ENCODE results near the gene LYRM1.
A peak's percentile ranks its signal among the peaks of the same experiment; 100 is the strongest.
"Not testable (repeated sequence)": the region's sequence is repeated elsewhere in the genome, so short reads cannot be mapped to it uniquely, and the experiment has no call there.

LYRM1 gene

DNA sequence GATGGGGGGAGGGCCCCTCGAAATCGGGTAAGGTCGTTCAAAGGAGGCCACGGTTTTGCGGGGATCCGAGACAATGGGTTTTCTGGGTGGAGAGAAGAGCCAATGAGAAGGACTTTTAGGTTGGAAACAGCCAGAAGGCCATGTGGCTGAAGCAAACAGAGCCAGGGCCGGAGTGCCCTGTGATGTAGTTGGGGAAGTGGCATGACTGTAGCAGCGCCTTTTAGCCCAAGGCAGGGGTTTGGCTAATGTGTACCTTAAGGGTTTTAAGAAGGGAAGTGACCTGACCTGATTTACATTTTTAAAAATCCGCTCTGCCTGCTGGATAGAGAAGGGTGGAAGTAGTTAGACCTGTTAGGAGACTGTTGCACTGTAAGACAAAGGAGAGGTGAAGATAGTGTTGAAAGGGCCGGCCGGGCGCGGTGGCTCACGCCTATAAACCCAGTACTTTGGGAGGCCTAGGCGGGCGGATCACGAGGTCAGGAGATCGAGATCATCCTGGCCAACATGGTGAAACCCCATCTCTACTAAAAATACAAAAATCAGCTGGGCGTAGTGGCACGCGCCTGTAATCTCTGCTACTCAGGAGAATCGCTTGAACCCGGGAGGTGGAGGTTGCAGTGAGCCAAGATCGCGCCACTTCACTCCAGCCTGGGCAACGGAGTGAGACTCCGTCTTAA, 1.0 kb downstream of the LYRM1 start:
- DNase-seq, result peak in 31 of 56 donors; percentile 4 to 55 (median 26)

DNA sequence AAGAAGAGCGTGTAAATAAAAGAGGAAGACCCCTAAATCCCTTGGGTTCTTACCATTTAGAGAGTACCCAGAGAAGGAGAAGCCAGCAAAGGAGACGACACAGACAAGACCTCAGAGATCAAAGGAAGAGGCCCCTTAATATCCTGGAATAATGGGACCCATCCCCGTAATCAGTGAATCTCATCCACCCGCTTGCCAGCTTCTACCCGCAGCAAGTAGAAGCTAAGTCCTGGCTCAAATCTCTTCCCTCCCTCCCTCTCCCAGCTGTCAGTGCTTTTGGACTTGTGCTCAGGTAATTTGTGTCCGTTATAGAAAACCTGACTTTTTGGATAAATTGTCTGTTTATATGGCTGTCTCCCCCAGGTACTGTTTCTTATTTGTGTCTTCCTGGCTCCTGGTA, 1.9 kb downstream of the LYRM1 start:
- no peak for DNase-seq

- DNase-seq, result no peak
Observed at GRCh38 chr16:20903116-20903898, 2.7 kb downstream of the LYRM1 start.

DNA sequence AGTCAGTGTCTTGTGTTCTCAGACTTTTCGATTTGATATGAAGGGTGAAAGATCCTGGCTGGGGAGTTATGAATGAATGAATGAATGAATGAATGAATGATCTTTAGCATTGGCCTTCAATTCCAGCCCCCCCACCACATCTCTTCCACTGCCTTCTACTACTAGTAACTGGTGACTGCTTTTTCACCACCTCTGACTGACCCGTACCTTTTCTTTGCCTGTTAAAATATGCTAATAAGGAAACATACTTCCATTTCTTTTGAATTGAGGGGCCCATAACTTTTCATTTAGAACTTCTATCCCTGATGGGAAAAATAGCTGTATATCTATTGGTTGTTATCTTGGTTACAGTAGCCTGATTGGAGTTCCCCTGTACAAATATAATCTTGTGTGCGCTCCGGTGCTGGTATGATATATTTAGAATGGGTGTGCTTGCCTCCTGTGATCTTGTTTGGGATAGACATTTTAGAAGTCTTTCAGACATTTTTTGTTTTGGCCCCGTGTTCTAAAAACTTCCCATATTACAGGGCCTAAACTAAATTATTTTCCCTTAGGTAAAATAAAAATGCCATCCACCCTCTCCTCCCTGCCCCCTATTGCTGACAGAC, 3.4 kb downstream of the LYRM1 start:
- DNase-seq, result no peak

DNA sequence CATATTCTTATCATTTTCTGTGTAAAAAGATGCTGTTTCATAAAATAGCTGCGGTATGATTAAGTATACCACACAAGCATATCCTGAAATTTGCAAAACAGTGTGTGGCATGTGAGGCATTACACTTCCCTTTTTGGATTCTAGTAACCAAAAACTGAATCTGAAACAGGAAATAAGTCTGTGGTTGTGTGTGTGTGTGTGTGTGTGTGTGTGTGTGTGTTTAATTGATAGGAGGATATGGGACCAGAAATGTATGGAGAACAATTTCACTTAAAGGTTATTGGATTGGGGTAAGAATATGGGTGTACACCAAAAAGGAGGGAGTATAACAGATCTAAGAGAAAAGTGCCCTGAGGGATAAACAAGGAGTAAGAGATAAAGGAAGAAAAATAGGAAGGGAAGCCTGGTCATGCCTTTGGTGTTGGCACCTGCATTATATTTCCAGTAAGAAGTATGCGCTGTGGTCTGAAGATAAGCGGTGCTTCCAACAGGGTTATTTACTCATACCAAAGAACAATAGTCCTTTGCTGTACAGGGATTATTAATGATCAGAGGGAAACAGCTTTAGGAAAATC, 4.0 kb downstream of the LYRM1 start:
- DNase-seq, result peak in 1 of 56 donors; percentile 2

- no peak for DNase-seq
Observed at GRCh38 chr16:20905576-20905975, 5.0 kb downstream of the LYRM1 start.

DNA sequence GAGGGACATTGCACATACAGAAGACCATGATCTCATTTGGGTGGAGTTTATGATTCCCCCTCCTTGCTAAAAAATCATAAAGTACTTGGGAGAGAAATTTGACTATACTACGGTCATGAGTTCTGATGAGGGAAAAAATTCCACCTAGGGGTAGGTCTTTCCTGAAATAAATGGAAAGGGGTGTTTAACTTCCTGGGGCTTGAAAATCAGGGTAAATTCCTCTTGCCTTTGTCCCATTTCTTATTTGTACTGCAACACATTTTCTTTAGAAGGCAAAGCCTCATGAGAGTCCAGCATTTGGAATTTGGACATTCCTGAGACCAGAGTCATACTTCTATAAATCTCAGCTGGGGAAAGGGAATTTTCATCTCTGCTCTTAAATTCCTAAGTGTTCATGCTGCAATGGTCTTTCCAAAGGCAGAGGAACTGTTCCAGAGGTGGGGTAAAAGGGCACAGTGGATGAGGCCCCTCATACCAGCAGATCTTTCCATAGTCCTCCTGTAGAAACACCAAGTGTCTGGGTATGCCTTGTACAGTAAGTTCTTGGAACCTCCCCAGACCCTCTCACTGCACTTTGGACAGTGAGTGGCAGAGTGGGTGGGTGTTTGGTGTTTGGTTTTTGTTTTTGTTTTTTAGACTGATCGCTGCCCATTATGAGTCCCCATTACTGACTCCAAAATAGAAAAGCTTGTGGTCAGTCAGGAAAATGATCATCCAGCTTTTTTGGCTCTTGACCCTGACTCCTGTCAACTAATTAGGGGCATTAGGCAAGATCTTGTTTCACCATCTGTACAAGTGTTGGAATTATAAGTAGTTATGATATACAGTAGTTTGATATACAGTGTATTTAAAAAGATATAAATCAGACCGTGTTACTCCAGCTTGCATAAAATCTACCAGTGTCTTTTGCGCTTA, 6.0 kb downstream of the LYRM1 start:
- DNase-seq, result no peak

GRCh38 chr16:20910781-20911321, 10.3 kb downstream of the LYRM1 start:
- DNase-seq, result no peak

DNA sequence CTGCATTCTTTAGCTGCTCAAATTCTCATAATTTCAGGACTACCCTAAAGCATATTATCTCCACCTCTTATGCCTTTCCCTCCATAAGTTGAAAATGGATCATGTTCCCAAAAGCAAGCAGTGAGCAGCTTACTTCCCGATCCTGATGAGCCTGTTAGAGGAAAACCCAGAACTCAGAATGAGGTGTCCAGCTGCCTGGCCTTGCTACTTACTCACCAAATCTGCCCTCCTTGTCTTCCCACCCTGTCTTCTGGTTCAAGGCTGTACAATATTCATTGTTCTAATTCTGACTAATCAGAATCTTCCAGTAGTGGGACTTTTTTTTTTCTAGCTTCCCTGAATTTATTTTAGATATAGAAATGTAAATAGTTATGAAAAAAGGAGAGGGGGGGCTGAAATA, 10.8 kb downstream of the LYRM1 start:
- DNase-seq, result no peak

DNA sequence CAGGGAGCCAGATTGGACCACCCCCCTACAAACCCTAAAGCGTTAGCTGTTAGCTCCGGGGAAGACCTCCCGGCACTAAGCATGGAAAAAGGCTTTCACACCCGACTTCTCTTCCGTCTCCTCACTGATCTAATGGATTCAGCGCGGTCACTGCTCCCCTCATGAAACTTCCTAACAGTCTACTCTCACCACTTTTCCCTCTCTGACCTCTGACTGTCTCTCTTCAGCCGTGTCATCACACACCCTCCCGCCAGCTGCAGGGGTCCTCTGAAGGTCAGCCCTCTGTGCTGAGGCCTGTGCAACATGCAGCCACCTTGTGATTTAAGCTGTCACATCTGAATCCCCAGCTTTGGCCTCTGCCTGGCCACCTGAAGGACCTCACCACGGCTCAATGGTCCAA, 15.7 kb downstream of the LYRM1 start:
- DNase-seq, result no peak

DNA sequence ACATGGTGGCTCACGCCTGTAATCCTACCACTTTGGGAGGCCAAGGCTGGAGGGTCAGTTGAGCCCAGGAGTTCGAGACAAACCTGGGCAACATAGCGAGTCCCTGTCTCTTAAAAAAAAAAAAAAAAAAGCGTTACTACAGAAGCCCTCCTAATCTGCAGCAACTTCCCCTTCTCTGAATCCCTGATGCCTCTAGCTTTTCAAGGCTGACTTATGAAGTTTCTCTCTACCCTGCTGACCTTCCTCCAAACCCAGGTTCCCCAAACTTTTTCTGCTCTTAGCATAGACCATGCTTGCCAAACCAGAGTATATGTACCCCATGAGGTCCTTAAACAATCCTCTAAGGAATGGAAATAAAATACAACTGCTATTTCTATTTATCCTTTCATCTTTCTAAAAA, 16.4 kb downstream of the LYRM1 start:
- no peak for DNase-seq

GRCh38 chr16:20918486-20919239, 18.1 kb downstream of the LYRM1 start:
- DNase-seq, result peak in 3 of 56 donors; percentile 7 to 26 (median 10)

DNA sequence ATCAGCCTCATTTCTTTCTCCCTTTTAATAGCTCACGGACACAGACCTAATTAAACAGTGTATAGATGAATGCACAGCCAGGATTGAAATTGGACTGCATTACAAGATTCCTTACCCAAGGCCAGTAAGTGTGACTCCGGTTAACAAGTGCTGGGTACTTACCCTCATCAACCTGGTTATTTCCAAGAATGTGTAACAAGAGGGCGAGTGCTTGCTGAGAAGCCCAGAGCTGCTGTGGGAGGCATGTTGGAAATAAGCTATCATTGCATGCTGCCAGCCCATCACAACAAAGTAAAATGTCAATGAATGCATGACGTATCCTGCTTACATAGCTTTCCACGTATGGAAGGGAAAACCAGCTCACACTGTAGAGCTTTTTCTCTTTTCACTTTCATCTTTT, 19.5 kb downstream of the LYRM1 start:
- no peak for DNase-seq

GRCh38 chr16:20920799-20921198, 20.2 kb downstream of the LYRM1 start:
- DNase-seq, result no peak

- DNase-seq, result no peak
Observed at GRCh38 chr16:20923876-20924275, 23.3 kb downstream of the LYRM1 start.

DNA sequence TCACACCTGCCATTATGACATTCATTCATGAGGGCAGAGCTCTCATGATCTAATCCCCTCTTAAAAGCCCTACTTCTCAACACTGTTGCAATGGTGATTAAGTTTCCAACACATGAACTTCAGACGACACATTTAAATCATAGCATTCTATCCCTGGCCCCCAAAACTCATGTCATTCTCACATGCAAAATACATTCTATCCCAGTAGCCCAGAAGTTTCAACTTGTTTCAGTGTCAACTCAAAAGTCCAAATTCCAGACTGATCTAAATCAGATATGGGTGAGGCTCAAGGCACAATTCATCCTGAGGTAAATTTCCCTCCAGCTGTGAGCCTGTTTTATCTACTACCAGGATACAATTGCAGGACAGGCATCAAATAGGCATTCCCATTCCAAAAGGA, 25.2 kb downstream of the LYRM1 start:
- no peak for DNase-seq

DNA sequence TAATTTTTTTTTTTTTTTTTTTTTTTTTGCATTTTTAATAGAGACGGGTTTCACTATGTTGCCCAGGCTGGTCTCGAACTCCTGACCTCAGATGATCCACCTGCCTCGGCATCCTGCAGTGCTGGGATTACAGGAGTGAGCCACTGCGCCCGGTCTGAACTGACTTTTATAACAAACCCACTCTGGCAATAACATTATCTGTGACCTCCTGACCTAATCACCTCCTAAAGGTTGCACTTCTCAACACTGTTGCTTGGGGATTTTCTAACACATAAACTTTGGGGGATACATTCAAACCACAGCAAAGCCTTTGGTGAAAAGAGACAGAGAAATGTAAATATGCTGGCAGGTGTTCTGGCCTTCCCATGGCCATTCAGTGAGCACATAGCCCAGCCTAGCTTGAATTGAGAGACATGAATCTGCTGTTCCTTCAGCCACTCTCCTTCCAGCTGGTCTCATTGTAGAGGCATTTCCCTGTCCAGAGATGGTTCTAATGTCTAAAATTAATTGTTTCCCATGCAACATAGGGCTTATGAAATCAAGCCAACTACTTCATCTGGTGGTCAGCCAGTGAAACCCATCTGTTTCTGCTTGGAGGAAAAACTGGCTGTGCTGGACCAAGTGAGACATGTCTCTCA, 28.3 kb downstream of the LYRM1 start:
- no peak for DNase-seq

GRCh38 chr16:20929676-20930364, 29.2 kb downstream of the LYRM1 start:
- DNase-seq, result not testable (repeated sequence)

- no peak for DNase-seq
Observed at GRCh38 chr16:20930365-20930690, 29.8 kb downstream of the LYRM1 start.
